OCI-LY3 (cell line): ENCODE data around the gene LDLRAD4.
A peak's percentile ranks its signal among the peaks of the same experiment; 100 is the strongest.

ENCODE experiments used
- H2AFZ ChIP-seq: fragments of 200-600, 300-600 bp; shearing (Covaris generic); 2 replicates; pipeline ENCODE4 v1.6.0; 2014; ENCODE audit warnings: antibody characterized with exemption, low read depth, low read length
- H3K27ac ChIP-seq: fragments of 200-600, 300-600 bp; sonication (generic); 2 replicates; pipeline ENCODE4 v1.5.1; 2014; ENCODE audit warnings: mild to moderate bottlenecking, low read length, moderate library complexity, mixed read lengths
- H3K27me3 ChIP-seq: fragments of 200-600, 300-600 bp; sonication (generic); 2 replicates; pipeline ENCODE4 v1.6.1; 2014; ENCODE audit warnings: low read depth, low read length, mixed read lengths
- H3K36me3 ChIP-seq: fragments of 200-600, 300-600 bp; sonication (generic); replicated peaks from 2 replicates; pipeline ENCODE3; 2014; ENCODE audit warnings: low read depth, low read length, mixed read lengths
- H3K4me1 ChIP-seq: fragments of 300-600, 200-600 bp; sonication (generic); 2 replicates; pipeline ENCODE4 v1.6.1; 2014; ENCODE audit warnings: low read length, mixed read lengths
- H3K4me2 ChIP-seq: fragments of 200-600, 300-600 bp; sonication (generic); 2 replicates; pipeline ENCODE4 v1.6.1; 2014; ENCODE audit warnings: low read length, mixed read lengths
- H3K4me3 ChIP-seq: fragments of 300-600, 200-600 bp; sonication (generic); 2 replicates; pipeline ENCODE4 v1.5.1; 2014; ENCODE audit warnings: antibody characterized with exemption, mild to moderate bottlenecking, low read length, moderate library complexity
- H3K79me2 ChIP-seq: fragments of 300-600, 200-600 bp; shearing (Covaris generic); 2 replicates; pipeline ENCODE4 v1.6.1; 2014; ENCODE audit warnings: mild to moderate bottlenecking, low read length, mixed read lengths
- H3K9ac ChIP-seq: fragments of 300-600, 200-600 bp; shearing (Covaris generic); 2 replicates; pipeline ENCODE4 v1.6.0; 2014; ENCODE audit warnings: mild to moderate bottlenecking, low read length, moderate library complexity
- H3K9me3 ChIP-seq: fragments of 200-600, 300-600 bp; shearing (Covaris generic); 2 replicates; pipeline ENCODE4 v1.6.1; 2014; ENCODE audit warnings: low read length, mixed read lengths; ENCODE audit not compliant: insufficient read depth
- H4K20me1 ChIP-seq: fragments of 200-600, 300-600 bp; sonication (generic); 2 replicates; pipeline ENCODE4 v1.6.1; 2016; ENCODE audit warnings: low read length, mixed read lengths; ENCODE audit not compliant: insufficient read depth
- CTCF ChIP-seq: fragments of 200-600, 300-600 bp; sonication (generic); IDR thresholded peaks from 2 replicates; pipeline ENCODE4 v1.5.1; 2014; ENCODE audit warnings: antibody characterized with exemption, low read length, low read depth
- EZH2phosphoT487 ChIP-seq: fragments of 200-600 bp; shearing (Covaris generic); IDR thresholded peaks from 2 replicates; pipeline ENCODE4 v1.6.1; 2018; ENCODE audit warnings: antibody characterized with exemption, mixed run types, low read depth

The LDLRAD4 gene

DNA sequence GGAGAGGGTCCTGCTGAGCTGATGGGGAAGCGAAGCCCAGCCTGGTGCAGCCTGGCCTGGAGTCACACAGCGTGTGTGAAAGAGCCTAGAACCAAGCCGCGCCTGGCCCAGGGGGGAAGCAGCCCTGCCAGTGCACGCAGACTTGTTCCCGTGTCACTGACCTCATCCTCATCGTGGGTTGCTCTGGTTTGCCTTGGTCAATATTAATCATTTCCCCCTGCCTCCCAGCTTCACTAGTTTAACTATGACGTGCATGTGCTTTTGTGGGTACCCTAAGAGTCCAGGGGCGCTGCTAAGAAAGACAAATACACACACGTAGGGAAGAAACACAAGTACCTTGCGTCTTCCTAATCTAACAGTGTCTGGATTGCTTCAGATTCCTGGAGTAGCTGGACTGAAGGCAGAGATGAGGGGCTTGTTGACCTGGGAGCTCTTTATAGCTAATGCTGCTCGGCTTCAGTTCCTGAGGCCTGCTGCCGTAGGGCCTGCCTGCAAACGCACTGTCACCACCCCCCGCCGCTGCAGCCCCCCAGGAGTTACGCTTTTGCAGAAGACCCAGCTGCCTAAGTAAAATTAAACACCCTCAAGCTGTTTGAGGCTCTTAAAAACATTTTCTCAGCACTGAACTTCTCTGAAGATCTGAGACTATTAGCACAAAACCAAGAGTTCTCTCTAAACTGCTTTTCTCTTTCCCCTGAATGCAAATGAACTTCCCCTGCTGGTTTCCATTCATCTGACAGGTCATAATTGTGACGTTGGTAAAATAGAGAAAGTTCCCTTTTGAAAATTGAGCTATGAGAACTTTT is 348.6 kb downstream of the LDLRAD4 start:
- Histone ChIP-seq H3K4me1 (peaks cover 86% of the 10 kb centered on the region), H3K9ac (peak overlapping the region; percentile 96), H3K79me2 (no peaks in the 10 kb centered on the region), H3K27me3 (no peaks in the 10 kb centered on the region), H3K4me2 (peak overlapping the region; percentile 97), H3K9me3 (no peaks in the 10 kb centered on the region), H3K36me3 (no peaks in the 10 kb centered on the region), H4K20me1 (no peaks in the 10 kb centered on the region), H3K27ac (peak overlapping the region; percentile 99), H3K4me3 (peak overlapping the region; percentile 78), H2AFZ (no peak overlapping the region)
- TF ChIP-seq EZH2phosphoT487, result no peak
- TF ChIP-seq CTCF, result no peak

- Histone ChIP-seq H3K4me2 (peak overlapping the region; percentile 75), H4K20me1 (no peaks in the 10 kb centered on the region), H3K27me3 (no peaks in the 10 kb centered on the region), H3K4me3 (no peak overlapping the region), H3K4me1 (peaks cover 71% of the 10 kb centered on the region), H3K36me3 (no peaks in the 10 kb centered on the region), H3K9ac (peak overlapping the region; percentile 66; the same call in 1 of the 2 replicates), H3K27ac (peak overlapping the region; percentile 99), H3K79me2 (no peaks in the 10 kb centered on the region), H3K9me3 (no peaks in the 10 kb centered on the region), H2AFZ (no peak overlapping the region)
- TF ChIP-seq EZH2phosphoT487 (no peak), CTCF (no peak)
These were observed 350.2 kb downstream of the LDLRAD4 start for GRCh38 chr18:13568443-13569392.

- TF ChIP-seq CTCF (no peak), EZH2phosphoT487 (no peak)
- Histone ChIP-seq H2AFZ (no peak overlapping the region), H3K9ac (no peak overlapping the region), H3K4me2 (no peak overlapping the region), H3K27me3 (no peaks in the 10 kb centered on the region), H3K4me1 (peaks cover 56% of the 10 kb centered on the region), H3K36me3 (no peaks in the 10 kb centered on the region), H3K9me3 (no peaks in the 10 kb centered on the region), H3K79me2 (no peaks in the 10 kb centered on the region), H4K20me1 (no peaks in the 10 kb centered on the region), H3K4me3 (no peak overlapping the region), H3K27ac (no peak overlapping the region)
These were observed 351.7 kb downstream of the LDLRAD4 start for GRCh38 chr18:13570216-13570615.

GRCh38 chr18:13570856-13571495 is 352.4 kb downstream of the LDLRAD4 start:
- Histone ChIP-seq H3K36me3 (no peaks in the 10 kb centered on the region), H2AFZ (no peak overlapping the region), H3K27ac (no peak overlapping the region), H3K4me1 (peaks cover 53% of the 10 kb centered on the region), H3K79me2 (no peaks in the 10 kb centered on the region), H3K9ac (no peak overlapping the region), H3K4me2 (no peak overlapping the region), H3K27me3 (no peaks in the 10 kb centered on the region), H3K4me3 (no peak overlapping the region), H3K9me3 (no peaks in the 10 kb centered on the region), H4K20me1 (no peaks in the 10 kb centered on the region)
- no peak for TF ChIP-seq EZH2phosphoT487
- no peak for TF ChIP-seq CTCF
